ENCODE results near the gene CEBPB.
"Not testable (repeated sequence)": the region's sequence is repeated elsewhere in the genome, so short reads cannot be mapped to it uniquely, and the experiment has no call there.

The CEBPB gene

DNA sequence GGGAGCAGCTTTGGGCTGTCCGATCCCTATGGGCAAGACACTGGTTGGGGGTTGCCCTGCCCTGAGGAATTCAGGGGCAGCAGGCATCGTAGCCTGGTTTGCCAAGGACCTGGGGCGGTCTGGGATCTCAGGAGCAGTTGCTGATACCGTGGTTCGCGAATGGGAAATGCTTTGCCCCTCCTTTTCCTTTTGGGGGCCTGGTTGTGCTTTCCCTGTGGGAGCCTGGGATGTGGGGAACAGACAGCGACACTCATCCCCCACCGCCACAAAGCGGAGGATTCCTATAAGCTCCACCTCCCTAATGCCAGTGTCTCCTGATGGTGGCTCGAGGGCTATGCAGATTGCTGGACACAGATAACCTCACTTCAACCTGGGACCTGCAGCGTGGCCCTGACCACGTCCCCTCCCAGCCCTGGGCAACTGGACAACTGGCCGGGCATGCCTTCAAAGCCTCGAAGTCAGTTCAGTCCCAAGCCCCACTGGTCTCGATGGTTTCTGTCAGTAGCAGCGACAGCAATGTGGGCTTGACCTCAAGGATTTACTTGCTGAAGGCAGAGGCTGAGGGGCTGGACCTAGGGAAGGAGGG lies 3.3 kb downstream of the CEBPB start:
- no peak for DNase-seq

- no peak for DNase-seq
Measured at GRCh38 chr20:50194422-50194830, 3.8 kb downstream of the CEBPB start.

DNA sequence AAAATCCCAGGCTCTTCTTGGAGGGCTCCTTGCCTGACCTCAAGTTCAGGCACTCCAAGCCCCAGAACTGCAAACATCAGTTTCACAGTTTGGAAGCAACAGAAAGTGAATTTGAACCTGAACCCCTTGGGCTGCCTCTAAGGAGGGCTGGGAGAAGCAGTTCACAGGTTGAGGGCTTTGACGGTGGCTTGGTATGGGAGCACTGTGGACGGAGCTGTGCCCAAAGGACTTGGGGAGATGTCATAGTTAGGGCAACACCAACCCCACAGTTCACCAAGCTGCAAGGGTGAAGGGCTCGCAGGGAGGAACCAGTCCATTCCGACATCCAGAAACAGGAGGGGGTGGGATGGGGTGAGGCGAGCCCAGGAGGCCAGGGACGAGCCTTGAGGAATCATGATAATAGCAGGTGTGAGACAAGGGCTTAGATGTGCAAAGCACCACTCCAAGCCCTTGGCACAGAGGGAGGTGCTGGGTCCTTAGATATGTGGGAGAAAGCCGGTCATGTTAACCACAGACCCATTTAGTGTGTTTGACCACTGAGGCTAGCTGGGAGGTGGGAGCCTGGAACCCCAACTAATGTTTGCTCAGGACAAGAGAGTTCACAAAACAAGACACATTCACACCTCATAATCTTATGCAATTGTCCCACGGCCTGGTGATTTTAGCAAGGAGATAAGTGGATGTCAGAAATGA lies 4.3 kb downstream of the CEBPB start:
- DNase-seq: no peak

DNA sequence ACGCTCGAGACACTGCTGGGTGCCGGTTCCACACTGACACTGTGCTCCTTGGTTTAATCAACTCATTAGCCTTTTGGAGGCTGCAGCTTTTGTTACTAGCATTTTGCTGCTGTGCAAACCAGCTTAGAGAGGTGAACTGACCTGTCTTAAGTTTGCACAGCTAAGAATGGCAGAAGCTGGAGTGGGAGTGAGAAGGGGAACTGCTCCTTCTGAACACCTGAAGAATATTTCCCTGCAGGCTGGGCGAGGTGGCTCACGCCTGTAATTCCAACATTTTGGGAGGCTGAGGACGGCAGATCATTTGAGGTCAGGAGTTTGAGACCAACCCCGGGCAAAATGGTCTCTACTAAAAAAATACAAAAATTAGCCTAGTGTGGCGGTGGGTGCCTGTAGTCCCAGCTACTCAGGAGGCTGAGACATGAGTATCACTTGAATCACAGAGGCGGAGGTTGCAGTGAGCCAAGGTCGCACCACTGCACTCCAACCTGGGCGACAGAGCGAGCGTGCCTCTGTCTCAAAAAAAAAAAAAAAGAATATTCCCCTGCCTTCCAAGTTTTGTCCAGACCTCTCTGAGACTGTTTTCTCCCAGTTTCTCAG lies 5.0 kb downstream of the CEBPB start:
- no peak for DNase-seq

DNA sequence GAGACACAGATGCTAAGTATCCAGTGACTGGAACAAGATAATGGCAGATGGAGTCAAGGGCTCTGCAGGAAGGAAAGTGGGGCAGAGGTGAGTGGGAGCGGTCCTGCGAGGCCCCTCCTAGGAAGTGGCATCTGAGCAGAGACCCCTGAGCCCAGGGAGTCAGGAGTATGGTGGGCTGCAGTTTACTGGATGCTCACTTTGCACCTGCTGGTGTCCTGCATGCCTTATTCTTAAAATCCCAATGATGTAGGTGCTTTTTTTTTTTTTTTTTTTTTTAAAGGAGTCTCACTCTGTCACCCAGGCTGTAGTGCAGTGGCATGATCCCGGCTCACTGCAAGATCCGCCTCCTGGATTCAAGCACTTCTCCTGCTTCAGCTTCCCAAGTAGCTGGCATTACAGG lies 5.6 kb downstream of the CEBPB start:
- no peak for DNase-seq

DNA sequence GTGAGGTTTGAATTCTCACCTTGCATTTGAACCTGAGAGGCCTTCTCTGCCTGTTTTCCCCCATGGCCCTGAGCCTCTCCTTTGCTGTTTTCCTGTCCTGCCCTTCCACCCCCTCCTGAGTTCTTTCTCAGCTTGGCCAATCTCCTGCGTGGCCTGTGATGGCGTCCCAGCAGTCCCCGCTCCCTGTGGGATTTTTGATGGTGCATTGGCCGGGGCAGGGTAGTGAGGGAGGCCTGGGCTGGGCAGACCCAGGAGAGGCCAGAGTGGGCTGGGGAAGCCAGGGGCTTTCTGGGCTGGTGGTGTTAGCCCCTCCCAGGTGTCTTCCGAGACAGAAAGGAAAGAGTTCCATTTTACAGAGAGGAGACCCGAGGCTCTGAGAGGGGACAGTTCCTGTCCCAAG lies 6.3 kb downstream of the CEBPB start:
- DNase-seq: no peak

GRCh38 chr20:50197463-50198179 lies 7.0 kb downstream of the CEBPB start:
- DNase-seq: no peak

DNA sequence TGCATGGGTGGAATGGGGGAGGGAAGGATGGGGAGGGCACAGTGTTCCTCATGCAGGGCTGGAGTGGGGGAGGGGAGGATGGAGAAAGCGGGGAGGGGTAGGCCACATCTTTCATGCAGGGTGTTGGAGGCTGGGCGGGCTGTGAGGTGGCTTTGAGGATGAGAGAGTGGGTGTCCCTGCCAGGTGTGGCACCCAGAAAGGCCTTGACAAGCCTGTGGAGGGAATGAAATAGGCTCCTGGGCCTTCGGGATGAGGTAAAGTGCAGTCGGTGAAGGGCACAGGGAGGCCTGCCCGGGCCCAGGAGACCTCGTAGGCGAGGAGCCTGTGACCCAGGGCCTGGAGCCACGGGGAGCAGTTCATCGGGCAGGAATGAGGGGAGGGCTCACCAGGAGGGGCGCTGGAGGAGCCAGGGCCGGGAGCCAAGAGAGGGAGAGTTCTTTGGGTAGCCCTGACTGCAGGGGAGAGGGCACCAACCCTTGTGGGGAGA lies 7.6 kb downstream of the CEBPB start:
- DNase-seq: no peak

GRCh38 chr20:50198716-50199115 lies 8.1 kb downstream of the CEBPB start:
- no peak for DNase-seq

DNA sequence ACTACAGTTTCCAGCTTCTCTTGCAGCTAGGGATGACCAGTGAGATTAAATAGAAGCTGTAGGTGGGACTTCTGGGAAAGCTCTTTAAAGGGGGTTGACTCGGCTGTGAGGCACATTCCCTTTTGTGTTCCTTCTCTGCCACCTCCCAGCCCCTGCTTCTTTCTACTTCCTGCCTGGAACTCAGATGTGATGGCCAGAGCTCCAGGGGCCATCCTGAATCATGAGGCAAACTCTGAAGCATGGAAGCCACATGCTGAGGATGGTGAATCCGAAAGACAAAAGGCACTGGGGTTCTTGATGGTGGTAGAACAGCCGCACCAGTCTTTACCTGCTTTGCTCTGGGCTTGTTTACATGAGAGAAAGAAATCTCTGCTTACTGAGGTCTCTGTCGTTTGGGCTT lies 9.1 kb downstream of the CEBPB start:
- no peak for DNase-seq

GRCh38 chr20:50200482-50201104 lies 10.0 kb downstream of the CEBPB start:
- DNase-seq: no peak

- not testable (repeated sequence) for DNase-seq
Measured at GRCh38 chr20:50201710-50202109, 11.1 kb downstream of the CEBPB start.

DNA sequence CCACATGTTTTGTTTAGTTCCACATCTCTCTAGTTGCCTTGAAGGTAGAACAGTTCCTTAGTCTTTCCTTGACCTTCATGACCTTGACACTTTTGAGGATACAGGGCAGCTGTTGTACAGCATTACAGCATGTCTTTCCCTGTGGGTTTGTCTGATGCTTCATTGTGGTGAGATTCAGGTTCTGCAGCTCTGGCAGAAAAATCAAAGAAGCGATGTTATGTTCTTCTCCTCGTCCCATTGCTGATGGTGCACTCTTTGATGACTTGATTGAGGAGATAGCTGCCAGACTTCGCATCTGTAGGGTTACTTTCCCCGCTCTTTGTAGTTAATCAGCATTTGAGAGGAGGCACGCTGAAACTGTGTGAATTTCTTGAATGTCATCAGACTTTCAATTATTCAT lies 12.0 kb downstream of the CEBPB start:
- no peak for DNase-seq

- no peak for DNase-seq
Measured at GRCh38 chr20:50203951-50204937, 13.6 kb downstream of the CEBPB start.

- DNase-seq: no peak
Measured at GRCh38 chr20:50207026-50207425, 16.4 kb downstream of the CEBPB start.

- no peak for DNase-seq
Measured at GRCh38 chr20:50208085-50208491, 17.5 kb downstream of the CEBPB start.

DNA sequence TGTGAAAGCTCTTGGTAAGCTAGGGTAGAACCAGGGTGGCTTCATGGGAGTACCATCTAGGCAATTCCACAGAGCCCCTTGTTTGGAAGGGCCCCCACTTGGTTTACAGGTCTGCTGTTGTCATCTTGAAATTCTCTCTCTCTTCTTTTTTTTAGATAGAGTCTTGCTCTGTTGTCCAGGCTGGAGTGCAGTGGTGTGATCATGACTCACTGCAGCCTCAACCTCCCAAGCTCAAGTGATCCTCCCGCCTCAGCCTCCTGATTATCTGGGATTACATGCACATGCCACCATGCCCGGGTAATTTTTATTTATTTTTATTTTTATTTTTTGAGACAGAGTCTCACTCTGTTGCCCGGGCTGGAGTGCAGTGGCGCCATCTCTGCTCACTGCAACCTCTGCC lies 18.2 kb downstream of the CEBPB start:
- not testable (repeated sequence) for DNase-seq

DNA sequence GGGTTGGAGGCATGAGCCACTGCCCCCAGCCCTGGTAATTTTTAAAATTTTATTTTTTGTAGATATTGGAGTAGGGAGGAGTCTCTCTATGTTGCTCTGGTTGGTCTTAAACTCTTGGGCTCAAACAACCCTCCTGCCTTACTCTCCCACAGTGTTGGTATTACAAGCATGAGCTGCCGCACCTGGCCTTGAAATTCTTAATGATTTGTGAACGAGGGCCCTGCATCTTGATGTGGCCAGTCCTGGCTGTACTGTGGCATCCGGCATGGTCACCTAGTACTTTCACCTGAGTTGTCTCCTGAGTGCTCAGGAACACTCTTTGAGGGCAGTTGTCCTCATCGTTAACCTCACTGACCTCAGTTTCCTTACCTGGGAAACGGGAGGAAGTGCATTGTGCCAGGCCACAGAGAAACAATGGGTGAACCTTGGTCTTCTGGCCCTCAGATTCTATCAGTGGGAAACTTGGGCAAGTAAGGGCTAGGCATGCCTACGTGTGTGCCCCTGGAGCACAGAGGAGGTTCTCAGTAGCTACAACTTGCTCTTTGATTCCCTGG lies 19.5 kb downstream of the CEBPB start:
- no peak for DNase-seq

- DNase-seq: no peak
Measured at GRCh38 chr20:50211091-50211490, 20.5 kb downstream of the CEBPB start.

DNA sequence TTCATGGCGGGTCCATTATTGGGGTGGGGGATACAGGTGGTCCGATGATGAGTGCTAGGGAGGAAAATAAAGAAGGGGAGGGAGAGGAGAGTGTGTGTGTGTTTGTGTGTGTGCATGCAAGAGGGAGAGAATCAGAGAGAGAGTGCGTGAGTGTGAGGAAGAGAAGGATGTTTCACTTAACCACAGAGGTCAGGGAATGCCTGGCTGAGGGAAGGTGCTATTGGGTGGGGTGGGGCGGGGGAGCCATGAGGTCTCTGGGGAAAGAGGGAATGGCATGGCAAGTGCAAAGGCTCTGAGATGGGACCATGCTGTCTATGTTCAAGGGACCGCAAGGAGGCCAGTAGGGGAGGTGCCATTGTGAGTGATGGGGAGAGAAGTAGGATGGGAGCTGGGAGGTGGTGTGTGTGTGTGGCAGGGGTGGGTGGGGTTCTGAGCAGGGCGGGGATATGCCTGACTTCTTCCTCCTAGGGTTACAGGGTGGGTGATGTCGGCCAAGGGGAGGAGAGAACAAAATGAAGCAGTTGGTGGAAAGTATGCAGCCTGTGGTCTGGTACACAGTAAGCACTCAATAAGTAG lies 23.0 kb downstream of the CEBPB start:
- DNase-seq: no peak

Measured in NCI-H1092 (cell line).